Natural killer cell (primary cell): Measurements from ENCODE around the gene MMP23B. TPM values are rescaled to one million over a fixed set of nuclear protein-coding genes. Genes with fewer than 3 reads are reported as not detected.
"Not testable (repeated sequence)": the region's sequence is repeated elsewhere in the genome, so short reads cannot be mapped to it uniquely, and the experiment has no call there.

ENCODE experiments used
- ATAC-seq, 3 donors: fragments of 150-1000 bp in 2 of 3; fragments of 200-7000 bp in 1 of 3; cut with Tn5 transposase; 1 replicate in 1 of 3; 2 replicates in 2 of 3; pipeline ENCODE4 v1.10.0; 2021; ENCODE audit warnings: mild to moderate bottlenecking in 2 of 3, moderate library complexity in 2 of 3
- DNase-seq, 2 donors: peaks; one replicate each; pipeline versions ENCODE4 v3.0.0 to v3.0.0-alpha.2; 2013 to 2021; ENCODE audit warnings: mixed read lengths in 1 of 2
- H3K27ac ChIP-seq: one replicate; pipeline ENCODE4 v1.5.1; 2013; ENCODE audit warnings: mild to moderate bottlenecking, low read length
- H3K27me3 ChIP-seq: one replicate; pipeline ENCODE4 v1.6.1; 2013; ENCODE audit warnings: low read length; ENCODE audit not compliant: control insufficient read depth, insufficient read depth
- H3K36me3 ChIP-seq: one replicate; pipeline ENCODE4 v1.6.1; 2013; ENCODE audit warnings: low read length; ENCODE audit not compliant: control insufficient read depth, insufficient read depth
- H3K4me1 ChIP-seq: one replicate; pipeline ENCODE4 v1.6.1; 2013; ENCODE audit warnings: low read length; ENCODE audit not compliant: control insufficient read depth, insufficient read depth
- H3K4me3 ChIP-seq: one replicate; pipeline ENCODE4 v1.5.1; 2013; ENCODE audit warnings: low read length
- H3K9me3 ChIP-seq: one replicate; pipeline ENCODE4 v1.6.1; 2013; ENCODE audit warnings: low read length; ENCODE audit not compliant: control insufficient read depth, insufficient read depth
- H3K27ac Mint-ChIP-seq, 2 donors: one replicate each; pipeline ENCODE4 v1.8.0; 2022; ENCODE audit warnings: mild to moderate bottlenecking in 2 of 2, mixed read lengths in 2 of 2, moderate library complexity in 1 of 2
- H3K27me3 Mint-ChIP-seq, 2 donors: one replicate each; pipeline ENCODE4 v1.8.0; 2022; ENCODE audit warnings: low read depth in 2 of 2, mixed read lengths in 2 of 2
- H3K36me3 Mint-ChIP-seq: one replicate; pipeline ENCODE4 v1.8.0; 2022; ENCODE audit warnings: mixed read lengths
- H3K4me1 Mint-ChIP-seq, 2 donors: one replicate each; pipeline ENCODE4 v1.8.0; 2022; ENCODE audit warnings: mixed read lengths in 2 of 2
- H3K4me3 Mint-ChIP-seq: one replicate; pipeline ENCODE4 v1.8.0; 2022; ENCODE audit warnings: mild to moderate bottlenecking, moderate library complexity, mixed read lengths
- H3K9me3 Mint-ChIP-seq, 2 donors: one replicate each; pipeline ENCODE4 v1.8.0; 2022; ENCODE audit warnings: mixed read lengths in 2 of 2
- WGBS: methylation state at CpG from one replicate; pipeline ENCODE4 v1.1.7; 2013; ENCODE audit warnings: missing lambda C conversion rate; ENCODE audit not compliant: insufficient coverage; 5-methylcytosine and 5-hydroxymethylcytosine counted together
- intact Hi-C: fragments of 100-400 bp; cut with micrococcal nuclease; formaldehyde crosslinking; loops from one replicate; pipeline ENCODE4 v1.14.2; 2022
- total RNA-seq, 4 donors: library from RNA; stranded (reverse); fragments of 120-200 nt in 1 of 4; gene quantifications; one replicate each; pipeline versions ENCODE4 v1.2.3 to v1.2.4, GENCODE V29; 2013 to 2022
- TF ChIP-seq, protein P1 (sequence below): fragments of 200-600 bp; IDR thresholded peaks from one replicate; pipeline ENCODE4 v1.8.0; 2022; ENCODE audit warnings: antibody characterized with exemption

Gene MMP23B
- total RNA-seq, 3 donors from 2014 or later (not counting 1 experiment from before 2014, with no cell fraction given): 82.9 to 130 (median 126) TPM

DNA sequence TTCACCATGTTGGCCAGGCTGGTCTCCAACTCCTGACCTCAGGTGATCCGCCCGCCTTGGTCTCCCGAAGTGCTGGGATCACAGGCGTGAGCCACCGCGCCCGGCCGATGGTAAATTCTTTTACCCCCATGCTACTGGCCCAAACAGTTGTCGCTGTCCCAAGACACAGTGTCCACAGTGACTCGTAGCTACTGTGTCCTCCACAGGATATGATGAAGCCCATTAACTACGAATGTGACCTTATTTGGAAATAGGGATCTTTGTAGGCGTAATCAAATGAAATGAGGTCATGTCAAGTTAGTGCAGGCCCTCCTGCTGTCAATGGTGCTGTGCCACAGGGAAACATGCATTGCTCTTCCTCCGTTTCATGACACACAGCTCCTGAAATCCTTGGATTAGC is 40.5 kb upstream of the MMP23B start:
- Mint-ChIP-seq H3K4me1 (no peaks in the 10 kb centered on the region), H3K36me3 (no peaks in the 10 kb centered on the region), H3K9me3 (no peaks in the 10 kb centered on the region), H3K27ac (no peak overlapping the region), H3K4me3 (no peak overlapping the region), H3K27me3 (no peaks in the 10 kb centered on the region)
- H3K36me3 ChIP-seq: no peaks in the 10 kb centered on the region
- ATAC-seq: no peak
- WGBS: 91% methylated on average over 13 of the region's 13 CpGs
- no peaks in the 10 kb centered on the region for H3K27me3 ChIP-seq
- DNase-seq: no peak
- H3K4me3 ChIP-seq: no peak overlapping the region
- H3K4me1 ChIP-seq: no peaks in the 10 kb centered on the region
- no peaks in the 10 kb centered on the region for H3K9me3 ChIP-seq
- H3K27ac ChIP-seq: no peak overlapping the region
- TF ChIP-seq, protein P1, sequence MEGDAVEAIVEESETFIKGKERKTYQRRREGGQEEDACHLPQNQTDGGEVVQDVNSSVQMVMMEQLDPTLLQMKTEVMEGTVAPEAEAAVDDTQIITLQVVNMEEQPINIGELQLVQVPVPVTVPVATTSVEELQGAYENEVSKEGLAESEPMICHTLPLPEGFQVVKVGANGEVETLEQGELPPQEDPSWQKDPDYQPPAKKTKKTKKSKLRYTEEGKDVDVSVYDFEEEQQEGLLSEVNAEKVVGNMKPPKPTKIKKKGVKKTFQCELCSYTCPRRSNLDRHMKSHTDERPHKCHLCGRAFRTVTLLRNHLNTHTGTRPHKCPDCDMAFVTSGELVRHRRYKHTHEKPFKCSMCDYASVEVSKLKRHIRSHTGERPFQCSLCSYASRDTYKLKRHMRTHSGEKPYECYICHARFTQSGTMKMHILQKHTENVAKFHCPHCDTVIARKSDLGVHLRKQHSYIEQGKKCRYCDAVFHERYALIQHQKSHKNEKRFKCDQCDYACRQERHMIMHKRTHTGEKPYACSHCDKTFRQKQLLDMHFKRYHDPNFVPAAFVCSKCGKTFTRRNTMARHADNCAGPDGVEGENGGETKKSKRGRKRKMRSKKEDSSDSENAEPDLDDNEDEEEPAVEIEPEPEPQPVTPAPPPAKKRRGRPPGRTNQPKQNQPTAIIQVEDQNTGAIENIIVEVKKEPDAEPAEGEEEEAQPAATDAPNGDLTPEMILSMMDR: no peak
- intact Hi-C loops: no loop called here

DNA sequence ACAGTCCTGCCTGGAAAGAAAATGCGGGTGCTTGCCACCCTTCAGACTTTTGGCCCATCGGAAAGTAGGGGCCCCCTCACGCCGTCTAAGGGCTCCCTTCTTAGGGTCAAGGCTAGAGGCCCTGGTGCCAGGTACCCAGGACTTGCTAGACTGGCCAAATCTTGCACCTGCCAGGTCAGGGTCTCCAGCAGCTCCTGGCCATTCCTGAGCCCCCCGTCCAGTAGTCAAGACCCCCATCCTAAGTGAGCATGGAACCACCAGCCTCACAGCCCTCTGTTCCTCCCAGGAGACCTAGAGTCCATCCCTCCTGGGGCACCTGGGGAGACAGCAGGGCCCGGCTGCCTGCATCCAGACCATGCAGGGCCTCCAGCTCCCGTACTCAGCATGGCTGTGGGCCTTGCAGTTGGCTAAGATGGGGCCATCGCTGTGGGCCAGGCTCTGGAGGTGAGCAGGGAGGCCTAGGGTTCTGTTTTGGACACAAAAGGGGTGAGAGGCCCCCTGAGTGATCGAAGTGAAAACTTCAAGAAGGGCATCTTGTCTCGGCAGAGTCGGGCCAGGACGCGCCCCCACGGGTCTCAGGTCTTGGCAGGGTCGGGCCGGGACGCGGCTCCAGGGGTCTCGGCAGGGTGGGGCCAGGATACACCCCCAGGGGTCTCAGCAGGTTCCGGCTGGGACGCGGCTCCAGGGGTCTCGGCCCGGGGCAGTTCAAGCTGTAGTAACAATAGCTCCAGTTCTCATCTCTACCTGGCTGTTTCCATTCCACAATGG is 38.0 kb upstream of the MMP23B start:
- WGBS: 87% methylated on average over 24 of the region's 24 CpGs
- H3K36me3 ChIP-seq: no peaks in the 10 kb centered on the region
- H3K27ac ChIP-seq: no peak overlapping the region
- no peaks in the 10 kb centered on the region for H3K9me3 ChIP-seq
- TF ChIP-seq, protein P1: no peak
- H3K4me1 ChIP-seq: peaks cover 10% of the 10 kb centered on the region
- DNase-seq (no peak), ATAC-seq (no peak)
- no peaks in the 10 kb centered on the region for H3K36me3 Mint-ChIP-seq
- H3K9me3 Mint-ChIP-seq: no peaks in the 10 kb centered on the region
- no peak overlapping the region for H3K27ac Mint-ChIP-seq
- peaks cover 2% of the 10 kb centered on the region for H3K27me3 ChIP-seq
- intact Hi-C loops: no loop called here
- no peak overlapping the region for H3K4me3 ChIP-seq
- no peak overlapping the region for H3K4me3 Mint-ChIP-seq
- peaks cover 0 to 4% of the 10 kb centered on the region in 2 donors for H3K4me1 Mint-ChIP-seq
- H3K27me3 Mint-ChIP-seq: peaks cover 0 to 6% of the 10 kb centered on the region in 2 donors

DNA sequence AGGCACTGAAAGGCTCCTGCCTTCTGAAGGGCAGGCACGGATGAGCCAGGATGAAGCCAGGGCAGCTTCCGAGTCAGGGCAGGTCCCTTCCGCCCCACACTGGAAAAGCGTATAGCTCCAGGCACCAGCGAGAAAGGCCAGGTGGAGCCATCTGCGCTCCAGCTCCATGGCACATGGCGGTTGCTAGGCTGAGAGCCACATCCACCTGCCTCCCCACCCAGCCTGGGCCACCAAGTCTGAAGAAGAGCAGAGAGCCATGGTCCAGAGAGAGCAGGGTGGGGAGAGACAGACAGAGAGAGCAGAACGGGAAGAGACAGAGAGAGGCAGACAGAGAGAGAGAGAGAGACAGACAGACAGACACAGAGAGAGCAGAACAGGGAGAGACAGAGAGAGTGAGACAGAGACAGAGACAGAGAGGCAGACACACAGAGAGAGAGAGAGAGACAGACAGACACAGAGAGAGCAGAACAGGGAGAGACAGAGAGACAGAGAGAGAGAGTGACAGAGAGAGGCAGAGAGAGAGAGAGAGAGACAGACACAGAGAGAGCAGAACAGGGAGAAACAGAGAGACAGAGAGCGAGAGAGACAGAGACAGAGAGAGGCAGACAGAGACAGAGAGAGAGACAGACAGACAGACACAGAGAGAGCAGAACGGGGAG is 37.2 kb upstream of the MMP23B start:
- Histone ChIP-seq H3K9me3 (no peaks in the 10 kb centered on the region), H3K36me3 (no peaks in the 10 kb centered on the region), H3K4me1 (peaks cover 11% of the 10 kb centered on the region), H3K27me3 (peaks cover 2% of the 10 kb centered on the region), H3K27ac (no peak overlapping the region), H3K4me3 (no peak overlapping the region)
- DNase-seq (no peak), ATAC-seq (peak in 1 of 3 donors; percentile 23)
- Mint-ChIP-seq H3K4me3 (no peak overlapping the region), H3K27ac (no peak overlapping the region), H3K9me3 (no peaks in the 10 kb centered on the region), H3K36me3 (no peaks in the 10 kb centered on the region), H3K4me1 (peaks cover 0 to 7% of the 10 kb centered on the region in 2 donors), H3K27me3 (peaks cover 0 to 6% of the 10 kb centered on the region in 2 donors)
- intact Hi-C loops: no loop called here
- TF ChIP-seq, protein P1: no peak
- 86% methylated on average over 10 of the region's 10 CpGs for WGBS

DNA sequence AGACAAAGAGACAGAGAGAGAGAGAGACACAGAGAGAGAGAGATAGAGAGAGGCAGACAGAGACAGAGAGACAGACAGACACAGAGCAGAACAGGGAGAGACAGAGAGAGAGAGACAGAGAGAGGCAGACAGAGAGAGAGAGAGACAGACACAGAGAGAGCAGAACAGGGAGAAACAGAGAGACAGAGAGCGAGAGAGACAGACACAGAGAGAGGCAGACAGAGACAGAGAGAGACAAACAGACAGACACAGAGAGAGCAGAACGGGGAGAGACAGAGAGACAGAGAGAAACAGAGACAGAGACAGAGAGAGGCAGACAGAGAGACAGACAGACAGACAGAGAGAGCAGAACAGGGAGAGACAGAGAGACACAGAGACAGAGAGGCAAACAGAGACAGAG is 36.6 kb upstream of the MMP23B start:
- 84% methylated on average over 2 of the region's 2 CpGs for WGBS
- H3K4me3 ChIP-seq, H3K27me3 ChIP-seq, H3K36me3 ChIP-seq, H3K4me3 Mint-ChIP-seq, H3K4me1 Mint-ChIP-seq, H3K27me3 Mint-ChIP-seq, H3K9me3 ChIP-seq, ATAC-seq, intact Hi-C loops, H3K27ac Mint-ChIP-seq, H3K36me3 Mint-ChIP-seq, H3K27ac ChIP-seq, DNase-seq, H3K9me3 Mint-ChIP-seq: not testable (repeated sequence)
- H3K4me1 ChIP-seq: peaks cover 13% of the 10 kb centered on the region
